MCF 10A (cell line): ENCODE results near the gene DENND2A. TPM values are rescaled to one million over a fixed set of nuclear protein-coding genes. Genes with fewer than 3 reads are reported as not detected.

Source experiments
- BruUV-seq: library from RNA; stranded (reverse); fragments of 400-500 nt; replicated peaks from 2 replicates; lab custom pipeline; 2021; lab: Mats Ljungman, UMichigan
- CTCF ChIA-PET: fragments of 300-600 bp; sonication (Branson Sonifier 250); formaldehyde crosslinking; extraction: SDS; loops from one replicate; lab custom pipeline; 2021; ENCODE audit warnings: antibody characterized with exemption, inconsistent platforms; lab: Yijun Ruan, JAX
- POLR2A ChIA-PET: fragments of 300-600, 350-650 bp; sonication (Branson Sonifier 250); formaldehyde crosslinking; extraction: SDS; loops from one replicate; lab custom pipeline; 2020; ENCODE audit warnings: antibody characterized with exemption, inconsistent platforms; lab: Yijun Ruan, JAX
- DNase-seq: peaks from one replicate; pipeline ENCODE4 v3.0.0-alpha.2; 2018; ENCODE audit not compliant: unreplicated experiment
- H3K27ac Mint-ChIP-seq: one replicate; pipeline ENCODE4 v1.8.0; 2022; ENCODE audit warnings: mild to moderate bottlenecking, low read depth, mixed read lengths; ENCODE audit not compliant: unreplicated experiment
- H3K27me3 Mint-ChIP-seq: one replicate; pipeline ENCODE4 v1.8.0; 2022; ENCODE audit warnings: mixed read lengths; ENCODE audit not compliant: insufficient read depth, unreplicated experiment
- H3K36me3 Mint-ChIP-seq: one replicate; pipeline ENCODE4 v1.8.0; 2022; ENCODE audit warnings: mild to moderate bottlenecking, moderate library complexity, mixed read lengths; ENCODE audit not compliant: insufficient read depth, unreplicated experiment
- H3K4me1 Mint-ChIP-seq: one replicate; pipeline ENCODE4 v1.8.0; 2022; ENCODE audit warnings: mixed read lengths; ENCODE audit not compliant: insufficient read depth, unreplicated experiment
- H3K4me3 Mint-ChIP-seq: one replicate; pipeline ENCODE4 v1.8.0; 2022; ENCODE audit warnings: mild to moderate bottlenecking, moderate library complexity, mixed read lengths; ENCODE audit not compliant: unreplicated experiment
- H3K9me3 Mint-ChIP-seq: one replicate; pipeline ENCODE4 v1.8.0; 2022; ENCODE audit warnings: mixed read lengths; ENCODE audit not compliant: unreplicated experiment
- intact Hi-C: fragments of 100-400 bp; cut with micrococcal nuclease; formaldehyde crosslinking; loops from 2 replicates; pipeline ENCODE4 v1.14.1; 2022
- total RNA-seq: library from RNA; stranded (reverse); gene quantifications from 2 replicates; pipeline ENCODE4 v1.2.3, GENCODE V29; 2022
- TF ChIP-seq, protein P1 (sequence below): fragments of 200-600 bp; IDR thresholded peaks from one replicate; pipeline ENCODE4 v1.8.0; 2022; ENCODE audit warnings: antibody characterized with exemption, mild to moderate bottlenecking; ENCODE audit not compliant: unreplicated experiment

The DENND2A gene
- total RNA-seq, 1 experiment from 2014 or later, result 0.26 TPM

DNA sequence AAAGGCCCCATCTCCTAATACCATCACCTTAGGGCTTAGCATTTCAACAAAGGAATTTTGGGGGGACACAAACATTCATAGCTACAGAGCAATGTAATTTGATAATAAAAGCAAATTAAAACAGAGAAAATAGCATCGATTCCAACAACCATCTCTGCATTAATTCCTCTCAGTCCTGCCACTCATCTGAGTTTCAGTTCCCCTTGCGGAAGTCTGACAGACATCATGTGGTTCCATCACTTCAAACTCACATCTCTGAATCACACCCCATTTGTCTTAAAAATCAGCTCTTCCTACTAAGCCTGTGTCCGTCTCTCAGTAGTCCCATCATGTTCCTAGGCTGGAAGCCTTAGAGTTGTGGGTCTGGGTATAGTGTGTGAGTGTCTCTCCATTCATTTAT lies 35.7 kb upstream of the DENND2A start:
- no peak for DNase-seq
- Mint-ChIP-seq H3K4me3 (no peak overlapping the region), H3K36me3 (peaks cover 53% of the 10 kb centered on the region), H3K9me3 (no peaks in the 10 kb centered on the region), H3K27ac (no peak overlapping the region), H3K4me1 (peaks cover 14% of the 10 kb centered on the region), H3K27me3 (no peaks in the 10 kb centered on the region)
- ChIA-PET CTCF (interaction anchor here (0.6 to 2.9 kb wide), 5 partner anchors 8 to 158 kb away, joined by 3 to 9 read pairs (median 4); no protein-coding TSS in a partner anchor), POLR2A (interaction anchor here (1.4 to 4.1 kb wide), 2 partner anchors 20 to 338 kb away, joined by 3 to 15 read pairs; partner anchors contain the start of genes MRPS33 and NDUFB2)
- TF ChIP-seq, protein P1, sequence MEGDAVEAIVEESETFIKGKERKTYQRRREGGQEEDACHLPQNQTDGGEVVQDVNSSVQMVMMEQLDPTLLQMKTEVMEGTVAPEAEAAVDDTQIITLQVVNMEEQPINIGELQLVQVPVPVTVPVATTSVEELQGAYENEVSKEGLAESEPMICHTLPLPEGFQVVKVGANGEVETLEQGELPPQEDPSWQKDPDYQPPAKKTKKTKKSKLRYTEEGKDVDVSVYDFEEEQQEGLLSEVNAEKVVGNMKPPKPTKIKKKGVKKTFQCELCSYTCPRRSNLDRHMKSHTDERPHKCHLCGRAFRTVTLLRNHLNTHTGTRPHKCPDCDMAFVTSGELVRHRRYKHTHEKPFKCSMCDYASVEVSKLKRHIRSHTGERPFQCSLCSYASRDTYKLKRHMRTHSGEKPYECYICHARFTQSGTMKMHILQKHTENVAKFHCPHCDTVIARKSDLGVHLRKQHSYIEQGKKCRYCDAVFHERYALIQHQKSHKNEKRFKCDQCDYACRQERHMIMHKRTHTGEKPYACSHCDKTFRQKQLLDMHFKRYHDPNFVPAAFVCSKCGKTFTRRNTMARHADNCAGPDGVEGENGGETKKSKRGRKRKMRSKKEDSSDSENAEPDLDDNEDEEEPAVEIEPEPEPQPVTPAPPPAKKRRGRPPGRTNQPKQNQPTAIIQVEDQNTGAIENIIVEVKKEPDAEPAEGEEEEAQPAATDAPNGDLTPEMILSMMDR, result no peak
- no TSS peak for BruUV-seq
- intact Hi-C loops, result loop anchor here (5.0 kb wide), 1 partner anchor 336 kb away; the partner anchor contains the start of gene MRPS33

DNA sequence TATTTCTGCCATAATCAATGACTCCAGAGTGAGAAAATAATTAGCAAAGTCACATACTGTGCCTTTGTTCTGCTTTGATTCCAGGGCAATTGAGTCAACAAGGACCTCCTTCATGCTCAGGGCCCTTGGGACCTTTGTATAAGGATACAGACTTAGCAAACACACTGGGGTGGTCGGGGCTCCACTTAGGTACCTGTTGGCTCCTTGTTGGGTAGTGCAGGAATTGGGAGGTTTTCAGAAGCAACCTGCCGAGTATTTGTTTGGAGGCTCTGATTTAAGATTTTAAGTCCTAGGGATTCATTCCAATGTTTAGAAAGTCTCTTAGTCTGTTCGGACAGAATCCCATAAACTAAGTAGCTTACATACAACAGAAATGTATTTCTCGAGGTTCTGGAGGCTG lies 35.1 kb upstream of the DENND2A start:
- peaks cover 14% of the 10 kb centered on the region for H3K4me1 Mint-ChIP-seq
- no peaks in the 10 kb centered on the region for H3K9me3 Mint-ChIP-seq
- no peak overlapping the region for H3K4me3 Mint-ChIP-seq
- ChIA-PET CTCF (interaction anchor here (1.0 to 2.9 kb wide), 8 partner anchors 9 to 338 kb away, joined by 3 to 9 read pairs (median 4); partner anchors contain the start of gene MRPS33), POLR2A (interaction anchor here (0.5 to 4.1 kb wide), 3 partner anchors 20 to 339 kb away, joined by 3 to 15 read pairs (median 4); partner anchors contain the start of genes MRPS33 and NDUFB2)
- BruUV-seq, result no TSS peak
- H3K36me3 Mint-ChIP-seq, result peaks cover 50% of the 10 kb centered on the region
- H3K27ac Mint-ChIP-seq, result no peak overlapping the region
- H3K27me3 Mint-ChIP-seq, result no peaks in the 10 kb centered on the region
- DNase-seq, result no peak
- intact Hi-C loops, result loop anchor here (5.0 kb wide), 1 partner anchor 337 kb away; the partner anchor contains the start of gene MRPS33
- TF ChIP-seq, protein P1, result no peak

DNA sequence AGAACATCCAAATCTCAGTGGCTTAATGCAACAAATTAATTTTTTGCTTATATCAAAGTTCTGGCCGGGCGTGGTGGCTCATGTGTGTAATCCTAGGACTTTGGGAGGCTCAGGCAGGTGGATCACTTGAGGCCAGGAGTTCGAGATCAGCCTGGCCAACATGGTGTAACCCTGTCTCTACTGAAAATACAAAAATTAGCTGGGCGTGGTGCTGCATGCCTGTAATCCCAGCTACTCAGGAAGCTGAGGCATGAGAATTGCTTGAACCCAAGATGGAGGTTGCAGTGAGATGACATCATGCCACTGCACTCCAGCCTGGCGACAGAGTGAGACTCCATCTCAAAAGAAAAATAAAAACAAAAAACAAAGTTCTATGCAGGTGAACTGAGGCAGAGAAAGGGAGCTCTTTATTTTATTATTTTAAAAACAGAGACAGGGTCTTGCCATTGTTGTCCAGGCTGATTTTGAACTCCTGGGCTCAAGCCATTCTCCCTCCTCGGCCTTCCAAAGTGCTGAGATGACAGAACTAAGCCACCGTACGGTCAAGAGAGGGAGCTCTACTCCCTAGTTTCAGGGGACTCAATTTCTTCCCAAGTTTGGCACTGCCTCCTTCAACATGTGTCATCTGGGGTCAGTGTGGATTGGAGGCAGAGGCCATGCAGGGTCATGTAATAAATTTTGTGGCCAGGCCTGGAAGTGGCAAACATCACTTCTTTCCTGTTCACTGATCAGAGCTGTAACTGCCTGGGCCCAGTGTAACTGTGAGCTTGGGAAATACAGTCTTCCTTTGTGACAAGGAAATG lies 34.5 kb upstream of the DENND2A start:
- Mint-ChIP-seq H3K27me3 (no peaks in the 10 kb centered on the region), H3K9me3 (no peaks in the 10 kb centered on the region), H3K4me3 (peak overlapping the region; percentile 87), H3K36me3 (peaks cover 44% of the 10 kb centered on the region), H3K27ac (peak overlapping the region; percentile 64), H3K4me1 (peaks cover 14% of the 10 kb centered on the region)
- ChIA-PET POLR2A (interaction anchor here (0.5 to 4.1 kb wide), 4 partner anchors 21 to 340 kb away, joined by 3 to 15 read pairs (median 4); partner anchors contain the start of genes MRPS33 and NDUFB2), CTCF (interaction anchor here (0.5 to 2.9 kb wide), 17 partner anchors 10 to 339 kb away, joined by 3 to 9 read pairs (median 4); partner anchors contain the start of gene MRPS33)
- intact Hi-C loops, result loop anchor here (5.0 kb wide), 1 partner anchor 337 kb away; the partner anchor contains the start of gene MRPS33
- DNase-seq, result peak; percentile 70
- TF ChIP-seq, protein P1, result peak; percentile 21
- BruUV-seq, result no TSS peak
